VCaP (cell line): ENCODE measurements around the gene RBM14.

ENCODE experiments used
- H3K27ac ChIP-seq: fragments of 450-650 bp; 2 replicates; pipeline ENCODE4 v1.5.1; 2017
- CTCF ChIP-seq: fragments of 450-650 bp; conservative IDR thresholded peaks from 2 replicates; pipeline ENCODE4 v1.5.1; 2017; ENCODE audit warnings: mild to moderate bottlenecking, moderate library complexity

RBM14 gene

GRCh38 chr11:66617155-66617834 is 865 bp downstream of the RBM14 start:
- H3K27ac ChIP-seq: peak overlapping the region; percentile 97
- no peak for TF ChIP-seq CTCF

GRCh38 chr11:66619080-66619554 is 2.7 kb downstream of the RBM14 start:
- H3K27ac ChIP-seq: peak overlapping the region; percentile 97

GRCh38 chr11:66624450-66624849 is 8.0 kb downstream of the RBM14 start:
- H3K27ac ChIP-seq: no peak overlapping the region
- TF ChIP-seq CTCF: no peak

More at GRCh38 chr11:66619080-66619554, 2.7 kb downstream of the RBM14 start:
- no peak for TF ChIP-seq CTCF

- H3K27ac ChIP-seq: no peak overlapping the region
These were observed 8.8 kb downstream of the RBM14 start for GRCh38 chr11:66625041-66625751.

GRCh38 chr11:66625752-66626149 is 9.3 kb downstream of the RBM14 start:
- H3K27ac ChIP-seq: no peak overlapping the region
- no peak for TF ChIP-seq CTCF

More at GRCh38 chr11:66625041-66625751, 8.8 kb downstream of the RBM14 start:
- TF ChIP-seq CTCF: no peak

- no peak for TF ChIP-seq CTCF
- no peak overlapping the region for H3K27ac ChIP-seq
These were observed 10.0 kb downstream of the RBM14 start for GRCh38 chr11:66626382-66626781.

GRCh38 chr11:66626926-66627325 is 10.5 kb downstream of the RBM14 start:
- no peak overlapping the region for H3K27ac ChIP-seq
- no peak for TF ChIP-seq CTCF
